IMR-90 (cell line): ENCODE results near the gene NXF2. TPM values are rescaled to one million over a fixed set of nuclear protein-coding genes. Genes with fewer than 3 reads are reported as not detected.

Experiments
- ATAC-seq: fragments of 200-7000 bp; cut with Tn5 transposase; 2 replicates; pipeline ENCODE4 v1.9.1; 2020; ENCODE audit warnings: low read depth, mild to moderate bottlenecking, moderate library complexity
- BruUV-seq: library from RNA; stranded (reverse); fragments of 400-500 nt; replicated peaks from 2 replicates; lab custom pipeline; 2021; lab: Mats Ljungman, UMichigan
- CTCF ChIA-PET: fragments of 300-600 bp; formaldehyde crosslinking; extraction: SDS; loops from one replicate; lab custom pipeline; 2021; ENCODE audit warnings: antibody characterized with exemption; lab: Yijun Ruan, JAX
- POLR2A ChIA-PET: fragments of 300-600 bp; sonication (Branson Sonifier 250); formaldehyde crosslinking; loops from one replicate; lab custom pipeline; 2022; ENCODE audit warnings: antibody characterized with exemption; ENCODE audit not compliant: unreplicated experiment; lab: Charles Lee
- DNase-seq: peaks from one replicate; pipeline ENCODE4 v3.0.0; 2013
- H2AFZ ChIP-seq: replicated peaks from 2 replicates; pipeline ENCODE3; 2013; ENCODE audit warnings: low read length, mild to moderate bottlenecking; ENCODE audit not compliant: poor library complexity
- H2AK5ac ChIP-seq: 2 replicates; pipeline ENCODE4 v1.6.1; 2013; ENCODE audit warnings: low read depth, low read length, inconsistent platforms
- H2AK9ac ChIP-seq: replicated peaks from 2 replicates; pipeline ENCODE3; 2013; ENCODE audit warnings: mild to moderate bottlenecking, low read depth, low read length, moderate library complexity; ENCODE audit not compliant: poor library complexity
- H2BK120ac ChIP-seq: 2 replicates; pipeline ENCODE4 v1.6.1; 2013; ENCODE audit warnings: low read depth, low read length, inconsistent platforms
- H2BK15ac ChIP-seq: 3 replicates; pipeline ENCODE4 v1.6.1; 2013; ENCODE audit warnings: low read depth, low read length, inconsistent platforms
- H2BK20ac ChIP-seq: 2 replicates; pipeline ENCODE4 v1.6.1; 2013; ENCODE audit warnings: low read depth, mild to moderate bottlenecking, inconsistent platforms, low read length, moderate library complexity
- H2BK5ac ChIP-seq: 2 replicates; pipeline ENCODE4 v1.6.1; 2013; ENCODE audit warnings: mild to moderate bottlenecking, low read depth, low read length, inconsistent platforms; ENCODE audit not compliant: poor library complexity, severe bottlenecking
- H3K14ac ChIP-seq: replicated peaks from 2 replicates; pipeline ENCODE4 v1.6.1; 2013; ENCODE audit warnings: low read depth, low read length, inconsistent platforms
- H3K18ac ChIP-seq: 2 replicates; pipeline ENCODE4 v1.6.1; 2013; ENCODE audit warnings: low read depth, low read length, control low read depth
- H3K23ac ChIP-seq: 2 replicates; pipeline ENCODE4 v1.6.1; 2013; ENCODE audit warnings: low read depth, low read length, inconsistent platforms
- H3K27ac ChIP-seq: 2 replicates; pipeline ENCODE4 v1.5.1; 2013; ENCODE audit warnings: mild to moderate bottlenecking, control low read depth, low read length; ENCODE audit not compliant: insufficient read depth
- H3K27me3 ChIP-seq: 2 replicates; pipeline ENCODE4 v1.6.1; 2013; ENCODE audit warnings: low read length; ENCODE audit not compliant: control insufficient read depth, insufficient read depth
- H3K36me3 ChIP-seq: 2 replicates; pipeline ENCODE4 v1.6.1; 2013; ENCODE audit warnings: low read length, mixed read lengths; ENCODE audit not compliant: control insufficient read depth, insufficient read depth
- H3K4ac ChIP-seq: 2 replicates; pipeline ENCODE4 v1.6.1; 2013; ENCODE audit warnings: low read depth, low read length, inconsistent platforms
- H3K4me1 ChIP-seq: 2 replicates; pipeline ENCODE4 v1.6.1; 2013; ENCODE audit warnings: low read length, mixed read lengths; ENCODE audit not compliant: control insufficient read depth, insufficient read depth
- H3K4me2 ChIP-seq: 2 replicates; pipeline ENCODE4 v1.6.1; 2013; ENCODE audit warnings: low read depth, mild to moderate bottlenecking, control low read depth, low read length, moderate library complexity
- H3K4me3 ChIP-seq: 2 replicates; pipeline ENCODE4 v1.5.1; 2013; ENCODE audit warnings: low read depth, mild to moderate bottlenecking, control low read depth, low read length, moderate library complexity; ENCODE audit not compliant: insufficient read depth
- H3K56ac ChIP-seq: 2 replicates; pipeline ENCODE4 v1.6.1; 2013; ENCODE audit warnings: low read length, inconsistent platforms; ENCODE audit not compliant: insufficient read depth; ENCODE audit errors: extremely low read depth
- H3K79me1 ChIP-seq, 2 experiments: 2 replicates each; pipeline ENCODE4 v1.6.1; 2013; ENCODE audit warnings: low read length in 2 of 2, inconsistent platforms in 1 of 2, low read depth in 1 of 2
- H3K9ac ChIP-seq: 2 replicates; pipeline ENCODE4 v1.6.1; 2013; ENCODE audit warnings: low read depth, low read length, control low read depth
- H3K9me1 ChIP-seq: 2 replicates; pipeline ENCODE4 v1.6.1; 2013; ENCODE audit warnings: low read length, inconsistent platforms; ENCODE audit not compliant: insufficient read depth
- H3K9me3 ChIP-seq: 2 replicates; pipeline ENCODE4 v1.6.1; 2013; ENCODE audit warnings: low read length; ENCODE audit not compliant: control insufficient read depth, insufficient read depth
- H4K20me1 ChIP-seq: 2 replicates; pipeline ENCODE4 v1.6.1; 2013; ENCODE audit warnings: low read length, inconsistent platforms; ENCODE audit not compliant: insufficient read depth
- H4K5ac ChIP-seq: 2 replicates; pipeline ENCODE4 v1.6.1; 2013; ENCODE audit warnings: mild to moderate bottlenecking, low read depth, low read length, control low read depth
- H4K8ac ChIP-seq, 2 experiments: 2 replicates each; pipeline ENCODE4 v1.6.1; 2013; ENCODE audit warnings: low read depth in 2 of 2, low read length in 2 of 2, control low read depth in 1 of 2, inconsistent platforms in 1 of 2
- H4K91ac ChIP-seq: 2 replicates; pipeline ENCODE4 v1.6.1; 2013; ENCODE audit warnings: low read depth, low read length, inconsistent platforms; ENCODE audit not compliant: insufficient read depth
- CEBPB ChIP-seq: IDR thresholded peaks from 2 replicates; pipeline ENCODE4 v1.6.1; 2012; ENCODE audit warnings: low read depth, low read length, improper control_type of control experiment
- CTCF ChIP-seq: conservative IDR thresholded peaks from 2 replicates; pipeline ENCODE4 v1.5.1; 2012; ENCODE audit warnings: mild to moderate bottlenecking, low read depth, low read length, improper control_type of control experiment
- MAFK ChIP-seq: IDR thresholded peaks from 2 replicates; pipeline ENCODE4 v1.6.1; 2012; ENCODE audit warnings: low read depth, low read length, improper control_type of control experiment
- MXI1 ChIP-seq: IDR thresholded peaks from 2 replicates; pipeline ENCODE4 v1.6.1; 2012; ENCODE audit warnings: low read depth, mild to moderate bottlenecking, low read length, moderate library complexity, borderline replicate concordance
- NFE2L2 ChIP-seq: fragments of 150-350 bp; IDR thresholded peaks from 2 replicates; pipeline ENCODE4 v1.6.1; 2016; ENCODE audit warnings: low read depth, mild to moderate bottlenecking, low read length
- RAD21 ChIP-seq: IDR thresholded peaks from 2 replicates; pipeline ENCODE4 v1.6.1; 2012; ENCODE audit warnings: low read length, improper control_type of control experiment
- WGBS, 2 experiments: methylation state at CpG; one replicate each; pipeline versions ENCODE4 v1.1.5 to v1.1.7; 2013; ENCODE audit warnings: missing lambda C conversion rate in 2 of 2; ENCODE audit not compliant: insufficient read length in 1 of 2; ENCODE audit errors: extremely low coverage in 2 of 2; 5-methylcytosine and 5-hydroxymethylcytosine counted together
- dilution Hi-C: fragments of 300-500 bp; cut with HindIII; formaldehyde crosslinking; loops from one replicate; pipeline ENCODE4 v1.14.3; 2018; ENCODE audit warnings: low sequenced_read_pairs; ENCODE audit not compliant: unreplicated experiment
- in situ Hi-C: fragments of 300-500 bp; cut with MboI; formaldehyde crosslinking; loops from 3 replicates; pipeline ENCODE4 v1.14.3; 2019; ENCODE audit warnings: low sequenced_read_pairs, inconsistent platforms, mixed read lengths
- intact Hi-C: fragments of 100-400 bp; cut with micrococcal nuclease; formaldehyde crosslinking; loops from 2 replicates; pipeline ENCODE4 v1.10.0; 2022
- polyA plus RNA-seq, 3 experiments: library from polyadenylated mRNA; depleted of rRNA; stranded (reverse); fragments of >200 nt; gene quantifications; 2 replicates each; pipeline ENCODE4 v1.2.3, GENCODE V29; 2012; ENCODE audit warnings: low replicate concordance in 1 of 3
- total RNA-seq: library from RNA; depleted of rRNA; stranded (reverse); fragments of >200 nt; gene quantifications from 2 replicates; pipeline ENCODE4 v1.2.3, GENCODE V29; 2012
- TF ChIP-seq, protein P1 (sequence below): fragments of 150-350 bp; IDR thresholded peaks from 2 replicates; pipeline ENCODE4 v1.6.1; 2016; ENCODE audit warnings: low read depth, mild to moderate bottlenecking, low read length, moderate library complexity, borderline replicate concordance

NXF2 gene
- total and polyA plus RNA-seq, 2 of the 4 experiments (the other 2 are of a cell fraction): not detected

DNA sequence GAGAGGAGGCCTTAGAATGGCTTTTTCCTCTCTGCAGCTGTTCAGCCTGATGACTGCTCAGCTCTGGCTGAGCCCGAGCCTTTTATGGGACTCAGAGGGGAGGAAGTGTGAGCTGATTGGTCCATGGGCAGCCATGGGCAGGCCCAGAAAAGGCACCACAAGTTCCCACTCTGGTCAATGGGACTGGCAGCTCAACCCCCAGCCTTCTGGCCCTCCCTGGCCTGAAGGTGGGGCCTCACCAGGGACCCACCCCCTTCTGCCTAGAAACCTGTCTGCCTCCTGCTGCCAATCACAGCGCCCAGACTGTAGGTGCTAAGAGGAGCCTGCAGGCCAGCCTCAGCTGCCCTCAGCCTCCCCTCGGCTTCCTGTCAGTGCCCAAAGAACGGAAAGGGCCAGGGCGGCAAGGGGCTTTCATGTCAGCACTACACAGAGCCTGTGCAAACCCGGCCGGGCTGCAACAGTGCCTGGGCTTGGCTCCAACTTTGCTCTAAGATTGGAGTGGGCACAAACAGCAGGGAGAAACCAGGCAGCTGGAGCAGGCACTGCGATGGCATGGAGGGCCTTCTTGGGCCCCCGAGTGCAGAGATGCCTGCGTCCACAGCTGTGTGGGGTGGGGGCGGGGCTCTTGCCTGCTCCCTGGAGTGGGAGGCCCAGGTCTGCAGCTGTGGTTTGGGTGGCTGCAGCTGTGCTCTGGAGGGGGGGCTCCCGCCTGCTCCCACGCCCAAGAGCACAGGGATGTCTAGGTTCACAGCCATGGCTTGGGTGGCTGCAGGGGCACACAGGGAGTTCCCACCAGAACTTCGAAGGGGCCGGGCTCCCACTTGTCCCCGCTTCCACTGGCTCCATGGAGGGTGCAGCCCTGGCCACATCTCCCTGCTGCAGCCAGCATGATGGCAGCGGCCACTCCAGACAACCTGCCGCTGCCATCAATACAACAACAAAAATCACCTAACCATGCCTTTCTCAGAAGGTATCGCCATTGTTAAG, 92.6 kb downstream of the NXF2 start:
- intact Hi-C loops: no loop called here
- H3K4ac ChIP-seq: no peak overlapping the region
- no peaks in the 10 kb centered on the region for H3K79me1 ChIP-seq
- POLR2A ChIA-PET: no interaction called here
- in situ Hi-C loops: no loop called here
- no peak overlapping the region for H2AK9ac ChIP-seq
- peaks cover 2% of the 10 kb centered on the region; the same call in 1 of the 2 replicates for H3K27me3 ChIP-seq
- no peaks in the 10 kb centered on the region for H3K9me1 ChIP-seq
- H2BK5ac ChIP-seq: no peak overlapping the region
- no peak overlapping the region for H2AK5ac ChIP-seq
- no peak overlapping the region for H2BK20ac ChIP-seq
- no peak overlapping the region for H3K4me2 ChIP-seq
- no peak overlapping the region for H2AFZ ChIP-seq
- DNase-seq (no peak), ATAC-seq (no peak)
- no peak overlapping the region for H4K91ac ChIP-seq
- no peak overlapping the region for H3K14ac ChIP-seq
- dilution Hi-C loops: no loop called here
- WGBS, 2 experiments: 42% methylated on average over 6 of the region's 19 CpGs; no CpG with 5 or more reads in 1 of the 2 experiments
- H3K9me3 ChIP-seq: no peaks in the 10 kb centered on the region
- no peak overlapping the region for H2BK120ac ChIP-seq
- no peak overlapping the region for H2BK15ac ChIP-seq
- TF ChIP-seq NFE2L2 (no peak), MAFK (no peak), CTCF (no peak), RAD21 (no peak), CEBPB (no peak), MXI1 (no peak)
- TF ChIP-seq, protein P1, sequence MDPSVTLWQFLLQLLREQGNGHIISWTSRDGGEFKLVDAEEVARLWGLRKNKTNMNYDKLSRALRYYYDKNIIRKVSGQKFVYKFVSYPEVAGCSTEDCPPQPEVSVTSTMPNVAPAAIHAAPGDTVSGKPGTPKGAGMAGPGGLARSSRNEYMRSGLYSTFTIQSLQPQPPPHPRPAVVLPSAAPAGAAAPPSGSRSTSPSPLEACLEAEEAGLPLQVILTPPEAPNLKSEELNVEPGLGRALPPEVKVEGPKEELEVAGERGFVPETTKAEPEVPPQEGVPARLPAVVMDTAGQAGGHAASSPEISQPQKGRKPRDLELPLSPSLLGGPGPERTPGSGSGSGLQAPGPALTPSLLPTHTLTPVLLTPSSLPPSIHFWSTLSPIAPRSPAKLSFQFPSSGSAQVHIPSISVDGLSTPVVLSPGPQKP: no peak
- no peak overlapping the region for H3K4me3 ChIP-seq
- H3K23ac ChIP-seq: no peak overlapping the region
- H3K56ac ChIP-seq: no peak overlapping the region
- no peaks in the 10 kb centered on the region for H3K4me1 ChIP-seq
- no peak overlapping the region for H3K18ac ChIP-seq
- no peak overlapping the region for H3K9ac ChIP-seq
- no TSS peak for BruUV-seq
- H4K8ac ChIP-seq: no peak overlapping the region
- H4K5ac ChIP-seq: no peak overlapping the region
- H3K36me3 ChIP-seq: no peaks in the 10 kb centered on the region
- H3K27ac ChIP-seq: no peak overlapping the region
- no peaks in the 10 kb centered on the region for H4K20me1 ChIP-seq
- CTCF ChIA-PET: no interaction called here
